Measurements from ENCODE around the gene TLR9.

The TLR9 gene

DNA sequence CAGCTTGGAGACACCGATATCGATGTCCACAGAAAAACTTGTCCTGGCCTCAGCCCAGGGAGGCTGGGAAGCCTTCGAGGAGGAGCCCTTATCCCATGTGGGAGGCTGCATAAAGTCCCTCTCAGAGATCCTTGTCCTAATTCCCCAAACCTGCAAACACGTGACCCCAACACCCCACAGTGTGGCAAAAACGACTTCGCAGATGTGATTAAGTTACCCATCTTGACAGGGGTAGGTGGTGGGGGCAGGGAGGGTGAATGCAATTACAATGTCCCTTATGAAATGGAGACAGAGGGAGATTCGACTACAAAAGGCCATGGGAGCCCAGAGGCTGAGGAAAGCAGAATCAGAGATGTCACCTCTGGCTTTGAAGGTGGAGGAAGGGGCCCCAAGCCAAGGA lies 2.3 kb upstream of the TLR9 start:
- TF ChIP-seq, protein P1, sequence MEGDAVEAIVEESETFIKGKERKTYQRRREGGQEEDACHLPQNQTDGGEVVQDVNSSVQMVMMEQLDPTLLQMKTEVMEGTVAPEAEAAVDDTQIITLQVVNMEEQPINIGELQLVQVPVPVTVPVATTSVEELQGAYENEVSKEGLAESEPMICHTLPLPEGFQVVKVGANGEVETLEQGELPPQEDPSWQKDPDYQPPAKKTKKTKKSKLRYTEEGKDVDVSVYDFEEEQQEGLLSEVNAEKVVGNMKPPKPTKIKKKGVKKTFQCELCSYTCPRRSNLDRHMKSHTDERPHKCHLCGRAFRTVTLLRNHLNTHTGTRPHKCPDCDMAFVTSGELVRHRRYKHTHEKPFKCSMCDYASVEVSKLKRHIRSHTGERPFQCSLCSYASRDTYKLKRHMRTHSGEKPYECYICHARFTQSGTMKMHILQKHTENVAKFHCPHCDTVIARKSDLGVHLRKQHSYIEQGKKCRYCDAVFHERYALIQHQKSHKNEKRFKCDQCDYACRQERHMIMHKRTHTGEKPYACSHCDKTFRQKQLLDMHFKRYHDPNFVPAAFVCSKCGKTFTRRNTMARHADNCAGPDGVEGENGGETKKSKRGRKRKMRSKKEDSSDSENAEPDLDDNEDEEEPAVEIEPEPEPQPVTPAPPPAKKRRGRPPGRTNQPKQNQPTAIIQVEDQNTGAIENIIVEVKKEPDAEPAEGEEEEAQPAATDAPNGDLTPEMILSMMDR (IDR thresholded peaks at IDR 0.05; ENCODE audit: low read depth, low read length) = no peak
- DNase-seq (ENCODE audit: low read depth, low spot score) = no peak
- H3K4me3 ChIP-seq (ENCODE audit: low read depth, low read length) = no peak overlapping the region
- in situ Hi-C loops (cut with HindIII; ENCODE audit: low sequenced_read_pairs) = no loop called here

DNA sequence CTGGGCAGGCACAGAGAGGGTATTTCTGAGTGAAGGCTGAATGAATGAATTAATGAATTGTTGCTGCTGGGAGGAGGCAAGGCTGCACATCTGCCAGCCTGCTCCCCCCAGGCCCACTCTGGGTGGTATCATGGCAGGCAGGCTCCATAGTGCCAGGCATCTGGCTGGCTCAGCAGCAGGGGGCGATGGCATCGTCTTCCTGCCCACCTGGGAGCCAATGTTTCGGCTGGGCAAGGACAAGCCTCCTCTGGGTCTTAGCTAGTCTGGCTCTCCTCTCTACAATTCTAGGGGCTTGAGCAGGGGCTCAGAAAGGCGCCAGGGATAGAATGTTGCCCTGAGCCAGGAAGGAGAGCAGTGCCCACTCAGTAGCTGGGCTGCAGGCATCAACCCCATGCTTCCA lies 1.7 kb upstream of the TLR9 start:
- in situ Hi-C loops (cut with HindIII; ENCODE audit: low sequenced_read_pairs) = no loop called here
- DNase-seq (ENCODE audit: low read depth, low spot score) = no peak
- TF ChIP-seq, protein P1 (IDR thresholded peaks at IDR 0.05; ENCODE audit: low read depth, low read length) = no peak
- H3K4me3 ChIP-seq (ENCODE audit: low read depth, low read length) = no peak overlapping the region

DNA sequence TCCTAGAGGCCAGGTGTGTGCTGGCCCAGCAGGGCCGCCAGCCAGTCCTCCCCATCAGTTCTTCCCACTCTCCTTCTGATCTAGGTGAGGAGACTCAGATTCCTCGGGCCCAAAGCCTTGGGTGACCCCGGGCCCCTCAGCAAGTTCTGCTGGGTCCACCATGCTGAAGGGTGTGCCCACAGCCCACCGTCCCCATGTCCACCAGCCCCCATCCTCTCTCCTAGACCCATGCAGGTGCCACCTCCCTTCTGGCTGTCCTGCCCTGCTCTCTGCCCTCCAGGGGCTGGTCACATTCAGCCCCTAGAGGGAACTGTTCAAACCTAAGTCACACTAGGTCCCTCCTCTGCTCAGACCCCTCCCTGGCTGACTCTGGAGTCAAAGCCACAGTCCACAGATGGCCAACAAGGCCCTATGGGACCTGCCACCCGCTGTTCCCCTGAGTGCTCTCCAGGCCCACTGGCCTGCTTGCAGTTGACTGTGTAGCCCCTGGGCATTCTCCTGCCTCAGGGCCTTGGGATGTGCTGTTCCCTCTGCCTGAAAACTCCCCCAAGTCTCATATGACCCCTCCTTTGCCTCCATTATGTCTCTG lies 878 bp upstream of the TLR9 start:
- no peak for DNase-seq (ENCODE audit: low read depth, low spot score)
- TF ChIP-seq, protein P1 (IDR thresholded peaks at IDR 0.05; ENCODE audit: low read depth, low read length) = no peak
- H3K4me3 ChIP-seq (ENCODE audit: low read depth, low read length) = no peak overlapping the region
- in situ Hi-C loops (cut with HindIII; ENCODE audit: low sequenced_read_pairs) = no loop called here

DNA sequence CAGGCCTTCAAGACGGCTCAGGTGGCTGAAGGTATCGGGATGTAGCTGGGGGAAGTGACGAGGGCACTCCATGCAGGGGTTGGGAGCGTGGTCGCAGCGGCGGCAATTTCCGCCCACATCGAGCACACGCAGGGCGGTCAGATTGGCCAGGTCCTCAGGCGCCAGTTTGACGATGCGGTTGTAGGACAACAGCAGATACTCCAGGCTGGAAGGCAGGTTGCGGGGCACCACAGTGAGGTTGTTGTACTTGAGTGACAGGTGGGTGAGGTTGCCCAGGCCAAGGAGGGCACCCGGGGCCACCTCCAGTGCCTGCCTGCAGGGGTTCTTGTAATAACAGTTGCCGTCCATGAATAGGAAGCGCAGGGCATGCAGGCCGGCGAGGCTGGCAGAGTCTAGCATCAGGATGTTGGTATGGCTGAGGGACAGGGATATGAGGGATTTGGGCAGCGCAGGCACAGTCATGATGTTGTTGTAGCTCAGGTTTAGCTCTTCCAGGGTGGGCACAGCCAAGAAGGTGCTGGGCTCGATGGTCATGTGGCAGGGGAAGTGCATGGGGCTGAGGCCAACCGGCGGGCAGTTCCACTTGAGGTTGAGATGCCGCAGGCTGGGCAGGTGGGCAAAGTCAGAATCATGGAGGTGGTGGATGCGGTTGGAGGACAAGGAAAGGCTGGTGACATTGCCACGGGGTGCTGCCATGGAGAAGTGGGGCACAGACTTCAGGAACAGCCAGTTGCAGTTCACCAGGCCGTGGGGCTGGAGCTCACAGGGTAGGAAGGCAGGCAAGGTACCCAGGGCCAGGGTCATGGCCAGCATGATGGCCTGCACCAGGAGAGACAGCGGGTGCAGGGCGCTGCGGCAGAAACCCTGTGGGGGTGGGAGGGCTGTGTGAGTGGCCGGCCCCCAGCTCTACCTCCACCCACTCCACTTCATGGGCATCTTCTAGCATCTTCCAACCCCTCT lies 1.7 kb downstream of the TLR9 start:
- TF ChIP-seq, protein P1 (IDR thresholded peaks at IDR 0.05; ENCODE audit: low read depth, low read length) = no peak
- no peak for DNase-seq (ENCODE audit: low read depth, low spot score)
- no peak overlapping the region for H3K4me3 ChIP-seq (ENCODE audit: low read depth, low read length)
- in situ Hi-C loops (cut with HindIII; ENCODE audit: low sequenced_read_pairs) = no loop called here

DNA sequence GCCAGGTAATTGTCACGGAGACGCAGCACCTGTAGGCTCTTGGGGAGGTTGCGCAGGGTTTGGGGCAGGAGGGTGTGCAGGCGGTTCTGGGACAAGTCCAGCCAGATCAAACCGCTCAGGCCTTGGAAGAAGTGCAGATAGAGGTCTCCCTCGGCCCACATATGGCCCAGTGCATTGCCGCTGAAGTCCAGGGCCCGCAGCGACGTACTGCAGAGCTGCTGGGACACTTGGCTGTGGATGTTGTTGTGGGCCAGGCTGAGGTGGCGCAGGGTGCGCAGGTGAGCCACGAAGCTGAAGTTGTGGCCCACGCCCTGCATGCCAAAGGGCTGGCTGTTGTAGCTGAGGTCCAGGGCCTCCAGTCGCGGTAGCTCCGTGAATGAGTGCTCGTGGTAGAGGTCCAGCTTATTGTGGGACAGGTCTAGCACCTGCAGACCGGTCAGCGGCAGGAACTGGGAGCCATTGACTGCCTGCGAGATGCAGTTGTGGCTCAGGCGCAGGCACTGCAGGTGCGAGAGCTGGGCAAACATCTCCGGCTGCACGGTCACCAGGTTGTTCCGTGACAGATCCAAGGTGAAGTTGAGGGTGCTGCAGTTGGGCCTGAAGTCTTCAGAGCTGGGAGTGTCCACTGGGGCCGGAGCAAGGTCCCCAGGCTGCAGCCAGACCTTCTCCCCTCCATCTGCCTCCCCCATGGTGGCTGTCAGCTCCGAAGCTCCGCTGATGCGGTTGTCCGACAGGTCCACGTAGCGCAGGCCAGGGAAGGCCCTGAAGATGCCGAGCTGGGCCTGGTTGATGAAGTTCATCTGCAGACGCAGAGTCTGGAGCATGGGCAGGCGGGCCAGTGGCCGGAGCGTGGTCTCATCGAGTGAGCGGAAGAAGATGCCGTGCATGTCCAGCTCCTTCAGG lies 2.9 kb downstream of the TLR9 start:
- no peak overlapping the region for H3K4me3 ChIP-seq (ENCODE audit: low read depth, low read length)
- TF ChIP-seq, protein P1 (IDR thresholded peaks at IDR 0.05; ENCODE audit: low read depth, low read length) = no peak
- no peak for DNase-seq (ENCODE audit: low read depth, low spot score)
- in situ Hi-C loops (cut with HindIII; ENCODE audit: low sequenced_read_pairs) = no loop called here

Measured in astrocyte of the spinal cord (primary cell).